Caco-2 (cell line): ENCODE data around the gene MYO7A. TPM values are rescaled to one million over a fixed set of nuclear protein-coding genes. Genes with fewer than 3 reads are reported as not detected.

Experiments
- BruUV-seq: library from RNA; stranded (reverse); fragments of 400-500 nt; replicated peaks from 2 replicates; lab custom pipeline; 2021; lab: Mats Ljungman, UMichigan
- CTCF ChIA-PET: fragments of 300-600 bp; sonication (Branson Sonifier 250); formaldehyde crosslinking; loops from one replicate; lab custom pipeline; 2022; ENCODE audit warnings: antibody characterized with exemption; lab: Charles Lee
- POLR2A ChIA-PET: fragments of 300-600 bp; sonication (Branson Sonifier 250); formaldehyde crosslinking; loops from one replicate; lab custom pipeline; 2022; ENCODE audit warnings: antibody characterized with exemption; lab: Charles Lee
- DNase-seq, 2 experiments: peaks; one replicate each; pipeline versions ENCODE4 v3.0.0 to v3.0.0-alpha.2; 2020 to 2022
- H3K27me3 ChIP-seq: replicated peaks from 2 replicates; pipeline ENCODE4 v1.6.0; 2011; ENCODE audit warnings: low read length; ENCODE audit not compliant: control insufficient read depth, insufficient read depth
- H3K36me3 ChIP-seq: 2 replicates; pipeline ENCODE4 v1.5.1; 2011; ENCODE audit warnings: low read length; ENCODE audit not compliant: control insufficient read depth, insufficient read depth
- H3K4me1 ChIP-seq: fragments of 250-450 bp; sonication (Bioruptor Pico); 2 replicates; pipeline ENCODE4 v1.5.1; 2020; ENCODE audit warnings: mild to moderate bottlenecking
- H3K4me3 ChIP-seq: 2 replicates; pipeline ENCODE4 v1.5.1; 2011; ENCODE audit warnings: low read depth, mild to moderate bottlenecking, control low read depth, low read length
- H3K9me3 ChIP-seq: fragments of 250-450 bp; sonication (Bioruptor Pico); 2 replicates; pipeline ENCODE4 v1.5.1; 2020; ENCODE audit warnings: mild to moderate bottlenecking, moderate library complexity
- H3K27ac Mint-ChIP-seq: one replicate; pipeline ENCODE4 v1.8.0; 2022; ENCODE audit warnings: mixed read lengths; ENCODE audit not compliant: unreplicated experiment
- H3K27me3 Mint-ChIP-seq: one replicate; pipeline ENCODE4 v1.8.0; 2022; ENCODE audit warnings: mixed read lengths; ENCODE audit not compliant: insufficient read depth, unreplicated experiment
- H3K36me3 Mint-ChIP-seq: one replicate; pipeline ENCODE4 v1.8.0; 2022; ENCODE audit warnings: mild to moderate bottlenecking, mixed read lengths; ENCODE audit not compliant: insufficient read depth, unreplicated experiment
- H3K4me1 Mint-ChIP-seq: one replicate; pipeline ENCODE4 v1.8.0; 2022; ENCODE audit warnings: low read depth, mixed read lengths; ENCODE audit not compliant: unreplicated experiment
- H3K4me3 Mint-ChIP-seq: one replicate; pipeline ENCODE4 v1.8.0; 2022; ENCODE audit warnings: mild to moderate bottlenecking, moderate library complexity, mixed read lengths; ENCODE audit not compliant: unreplicated experiment
- H3K9me3 Mint-ChIP-seq: one replicate; pipeline ENCODE4 v1.8.0; 2022; ENCODE audit warnings: mixed read lengths; ENCODE audit not compliant: unreplicated experiment
- intact Hi-C: fragments of 100-400 bp; cut with micrococcal nuclease; formaldehyde crosslinking; loops from one replicate; pipeline ENCODE4 v1.10.0; 2022; ENCODE audit not compliant: unreplicated experiment
- total RNA-seq: library from RNA; stranded (reverse); gene quantifications from 2 replicates; pipeline ENCODE4 v1.2.3, GENCODE V29; 2022
- TF ChIP-seq, protein P1 (sequence below), 2 experiments: fragments of 200-600 bp in 1 of 2; IDR thresholded peaks; 1 replicate in 1 of 2; 2 replicates in 1 of 2; pipeline versions ENCODE4 v1.5.1 to v1.8.0; 2011 to 2022; ENCODE audit warnings: antibody characterized with exemption in 1 of 2, control low read depth in 1 of 2, inconsistent platforms in 1 of 2, low read depth in 1 of 2, low read length in 1 of 2, mild to moderate bottlenecking in 1 of 2, moderate library complexity in 1 of 2; ENCODE audit not compliant: insufficient read depth in 1 of 2, severe bottlenecking in 1 of 2, unreplicated experiment in 1 of 2

The MYO7A gene
- total RNA-seq, 1 experiment from 2014 or later = 8.9 TPM

- H3K27me3 ChIP-seq = no peaks in the 10 kb centered on the region
- H3K4me3 Mint-ChIP-seq = no peak overlapping the region
- H3K4me1 ChIP-seq = peaks cover 18% of the 10 kb centered on the region
- no peak overlapping the region for H3K4me3 ChIP-seq
- ChIA-PET POLR2A (no interaction called here), CTCF (interaction anchor here (1.1 to 2.2 kb wide), 2 partner anchors 10 to 36 kb away, joined by 3 to 9 read pairs; no protein-coding TSS in a partner anchor)
- no peaks in the 10 kb centered on the region for H3K36me3 Mint-ChIP-seq
- H3K9me3 ChIP-seq = peaks cover 2% of the 10 kb centered on the region
- H3K27me3 Mint-ChIP-seq = no peaks in the 10 kb centered on the region
- H3K36me3 ChIP-seq = no peaks in the 10 kb centered on the region
- H3K9me3 Mint-ChIP-seq = peaks cover 9% of the 10 kb centered on the region
- H3K4me1 Mint-ChIP-seq = peaks cover 14% of the 10 kb centered on the region
- BruUV-seq = no TSS peak
- TF ChIP-seq, protein P1, sequence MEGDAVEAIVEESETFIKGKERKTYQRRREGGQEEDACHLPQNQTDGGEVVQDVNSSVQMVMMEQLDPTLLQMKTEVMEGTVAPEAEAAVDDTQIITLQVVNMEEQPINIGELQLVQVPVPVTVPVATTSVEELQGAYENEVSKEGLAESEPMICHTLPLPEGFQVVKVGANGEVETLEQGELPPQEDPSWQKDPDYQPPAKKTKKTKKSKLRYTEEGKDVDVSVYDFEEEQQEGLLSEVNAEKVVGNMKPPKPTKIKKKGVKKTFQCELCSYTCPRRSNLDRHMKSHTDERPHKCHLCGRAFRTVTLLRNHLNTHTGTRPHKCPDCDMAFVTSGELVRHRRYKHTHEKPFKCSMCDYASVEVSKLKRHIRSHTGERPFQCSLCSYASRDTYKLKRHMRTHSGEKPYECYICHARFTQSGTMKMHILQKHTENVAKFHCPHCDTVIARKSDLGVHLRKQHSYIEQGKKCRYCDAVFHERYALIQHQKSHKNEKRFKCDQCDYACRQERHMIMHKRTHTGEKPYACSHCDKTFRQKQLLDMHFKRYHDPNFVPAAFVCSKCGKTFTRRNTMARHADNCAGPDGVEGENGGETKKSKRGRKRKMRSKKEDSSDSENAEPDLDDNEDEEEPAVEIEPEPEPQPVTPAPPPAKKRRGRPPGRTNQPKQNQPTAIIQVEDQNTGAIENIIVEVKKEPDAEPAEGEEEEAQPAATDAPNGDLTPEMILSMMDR (IDR thresholded peaks at IDR 0.05; ENCODE audit: insufficient read depth in 1 of 2, low read depth in 1 of 2, low read length in 1 of 2, severe bottlenecking in 1 of 2, unreplicated experiment in 1 of 2) = no peak
- no peak overlapping the region for H3K27ac Mint-ChIP-seq
- intact Hi-C loops = no loop called here
- peak in 1 of 2 experiments; percentile 30 for DNase-seq
These were observed 44.3 kb upstream of the MYO7A start for GRCh38 chr11:77083566-77084245.

- Histone ChIP-seq H3K36me3 (no peaks in the 10 kb centered on the region), H3K4me1 (peaks cover 18% of the 10 kb centered on the region), H3K9me3 (no peaks in the 10 kb centered on the region), H3K4me3 (no peak overlapping the region), H3K27me3 (no peaks in the 10 kb centered on the region)
- intact Hi-C loops = no loop called here
- peaks cover 14% of the 10 kb centered on the region for H3K4me1 Mint-ChIP-seq
- no TSS peak for BruUV-seq
- TF ChIP-seq, protein P1 (IDR thresholded peaks at IDR 0.05; ENCODE audit: insufficient read depth in 1 of 2, low read depth in 1 of 2, low read length in 1 of 2, severe bottlenecking in 1 of 2, unreplicated experiment in 1 of 2) = no peak
- ChIA-PET POLR2A (no interaction called here), CTCF (no interaction called here)
- H3K4me3 Mint-ChIP-seq = no peak overlapping the region
- H3K27ac Mint-ChIP-seq = no peak overlapping the region
- peak in 1 of 2 experiments; percentile 36 for DNase-seq
- no peaks in the 10 kb centered on the region for H3K36me3 Mint-ChIP-seq
- H3K9me3 Mint-ChIP-seq = no peaks in the 10 kb centered on the region
- no peaks in the 10 kb centered on the region for H3K27me3 Mint-ChIP-seq
These were observed 43.4 kb upstream of the MYO7A start for GRCh38 chr11:77084581-77085191.

- BruUV-seq = no TSS peak
- Mint-ChIP-seq H3K4me3 (no peak overlapping the region), H3K36me3 (no peaks in the 10 kb centered on the region), H3K4me1 (peaks cover 14% of the 10 kb centered on the region), H3K27ac (no peak overlapping the region), H3K9me3 (no peaks in the 10 kb centered on the region), H3K27me3 (no peaks in the 10 kb centered on the region)
- H3K27me3 ChIP-seq = no peaks in the 10 kb centered on the region
- no peak overlapping the region for H3K4me3 ChIP-seq
- no peaks in the 10 kb centered on the region for H3K9me3 ChIP-seq
- DNase-seq = peak in 1 of 2 experiments; percentile 28
- no peaks in the 10 kb centered on the region for H3K36me3 ChIP-seq
- peaks cover 18% of the 10 kb centered on the region for H3K4me1 ChIP-seq
- POLR2A ChIA-PET = no interaction called here
- TF ChIP-seq, protein P1 (IDR thresholded peaks at IDR 0.05; ENCODE audit: insufficient read depth in 1 of 2, low read depth in 1 of 2, low read length in 1 of 2, severe bottlenecking in 1 of 2, unreplicated experiment in 1 of 2) = no peak
- CTCF ChIA-PET = no interaction called here
- intact Hi-C loops = no loop called here
These were observed 42.4 kb upstream of the MYO7A start for GRCh38 chr11:77085652-77086051.
